ENCODE results near the gene HYCC2.

GRCh38 chr2:201116959-201117734 lies 45.7 kb upstream of the HYCC2 start:
- no peak for TF ChIP-seq SETDB1 (IDR thresholded peaks at IDR 0.05; ENCODE audit: insufficient read length, low read length)
- TF ChIP-seq, protein P1, sequence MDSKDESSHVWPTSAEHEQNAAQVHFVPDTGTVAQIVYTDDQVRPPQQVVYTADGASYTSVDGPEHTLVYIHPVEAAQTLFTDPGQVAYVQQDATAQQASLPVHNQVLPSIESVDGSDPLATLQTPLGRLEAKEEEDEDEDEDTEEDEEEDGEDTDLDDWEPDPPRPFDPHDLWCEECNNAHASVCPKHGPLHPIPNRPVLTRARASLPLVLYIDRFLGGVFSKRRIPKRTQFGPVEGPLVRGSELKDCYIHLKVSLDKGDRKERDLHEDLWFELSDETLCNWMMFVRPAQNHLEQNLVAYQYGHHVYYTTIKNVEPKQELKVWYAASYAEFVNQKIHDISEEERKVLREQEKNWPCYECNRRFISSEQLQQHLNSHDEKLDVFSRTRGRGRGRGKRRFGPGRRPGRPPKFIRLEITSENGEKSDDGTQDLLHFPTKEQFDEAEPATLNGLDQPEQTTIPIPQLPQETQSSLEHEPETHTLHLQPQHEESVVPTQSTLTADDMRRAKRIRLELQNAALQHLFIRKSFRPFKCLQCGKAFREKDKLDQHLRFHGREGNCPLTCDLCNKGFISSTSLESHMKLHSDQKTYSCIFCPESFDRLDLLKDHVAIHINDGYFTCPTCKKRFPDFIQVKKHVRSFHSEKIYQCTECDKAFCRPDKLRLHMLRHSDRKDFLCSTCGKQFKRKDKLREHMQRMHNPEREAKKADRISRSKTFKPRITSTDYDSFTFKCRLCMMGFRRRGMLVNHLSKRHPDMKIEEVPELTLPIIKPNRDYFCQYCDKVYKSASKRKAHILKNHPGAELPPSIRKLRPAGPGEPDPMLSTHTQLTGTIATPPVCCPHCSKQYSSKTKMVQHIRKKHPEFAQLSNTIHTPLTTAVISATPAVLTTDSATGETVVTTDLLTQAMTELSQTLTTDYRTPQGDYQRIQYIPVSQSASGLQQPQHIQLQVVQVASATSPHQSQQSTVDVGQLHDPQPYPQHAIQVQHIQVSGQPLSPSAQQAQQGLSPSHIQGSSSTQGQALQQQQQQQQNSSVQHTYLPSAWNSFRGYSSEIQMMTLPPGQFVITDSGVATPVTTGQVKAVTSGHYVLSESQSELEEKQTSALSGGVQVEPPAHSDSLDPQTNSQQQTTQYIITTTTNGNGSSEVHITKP (tag by site-specific recombination; IDR thresholded peaks at IDR 0.05): peak; percentile 7; the same call in 1 of the 2 replicates
